GM18511 (cell line): ENCODE data around the gene SUPT16H.

Source experiments
- ATAC-seq: cut with Tn5 transposase; IDR thresholded peaks from one replicate; pipeline ENCODE4 v1.9.1; 2021; ENCODE audit warnings: mild to moderate bottlenecking, moderate library complexity; ENCODE audit not compliant: unreplicated experiment

Gene SUPT16H

DNA sequence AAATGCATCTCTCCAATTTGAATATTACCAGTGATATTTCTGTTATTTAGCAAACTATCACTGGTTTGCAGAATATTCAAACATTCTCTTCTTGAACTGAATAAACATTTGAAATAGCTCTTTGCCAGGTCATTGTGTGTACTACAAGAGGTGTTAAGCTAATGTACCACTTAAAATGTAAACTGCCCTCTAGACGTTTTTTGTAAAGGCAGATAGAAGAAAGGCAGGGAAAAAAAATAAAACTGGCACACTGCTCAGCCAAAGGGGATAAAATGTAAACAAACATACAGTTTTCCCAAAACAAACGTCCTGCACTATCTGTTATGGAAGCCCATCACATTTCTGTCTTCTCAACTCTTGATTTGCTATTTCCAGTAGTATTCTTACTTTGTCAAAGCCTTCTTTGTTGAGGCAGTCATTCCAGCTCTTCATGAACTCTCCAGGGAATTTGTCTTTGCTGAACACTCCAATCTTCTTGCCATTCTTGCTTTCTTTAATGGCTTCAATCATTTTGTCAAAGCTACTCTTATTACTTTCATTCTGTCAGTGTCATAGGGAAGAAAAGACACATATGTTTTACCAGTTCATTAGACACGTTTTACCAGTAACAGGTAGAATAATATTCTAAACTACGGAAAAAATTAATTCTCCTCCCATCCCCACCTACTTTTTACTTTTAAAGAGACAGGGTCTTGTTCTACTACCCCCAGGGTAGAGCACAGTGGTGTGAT, 13.7 kb downstream of the SUPT16H start:
- ATAC-seq: no peak

DNA sequence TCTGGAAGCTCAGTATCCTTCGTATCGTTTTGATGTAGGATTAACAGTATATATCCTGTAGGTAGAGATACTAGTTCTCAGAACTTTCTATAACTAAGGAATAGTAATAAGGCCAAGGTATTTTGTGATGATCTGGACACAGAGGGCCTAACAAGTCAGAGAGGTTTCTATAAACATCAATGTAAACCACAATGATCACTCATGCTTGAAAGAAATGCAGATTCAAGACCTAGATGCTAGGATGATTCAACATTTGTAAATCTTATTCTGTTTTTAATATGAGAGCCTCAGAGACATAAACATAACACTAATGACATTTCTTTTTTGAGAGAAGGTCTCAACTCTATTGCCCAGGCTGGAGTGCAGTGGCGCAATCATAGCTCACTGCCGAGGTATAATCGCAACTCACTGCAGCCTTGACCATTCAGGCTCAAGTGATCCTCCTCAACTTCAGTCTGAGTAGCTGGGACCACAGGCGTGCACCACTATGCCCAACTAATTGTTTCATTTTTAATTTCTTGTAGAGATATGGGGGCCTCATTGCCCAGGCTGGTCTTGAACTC, 16.2 kb downstream of the SUPT16H start:
- no peak for ATAC-seq

DNA sequence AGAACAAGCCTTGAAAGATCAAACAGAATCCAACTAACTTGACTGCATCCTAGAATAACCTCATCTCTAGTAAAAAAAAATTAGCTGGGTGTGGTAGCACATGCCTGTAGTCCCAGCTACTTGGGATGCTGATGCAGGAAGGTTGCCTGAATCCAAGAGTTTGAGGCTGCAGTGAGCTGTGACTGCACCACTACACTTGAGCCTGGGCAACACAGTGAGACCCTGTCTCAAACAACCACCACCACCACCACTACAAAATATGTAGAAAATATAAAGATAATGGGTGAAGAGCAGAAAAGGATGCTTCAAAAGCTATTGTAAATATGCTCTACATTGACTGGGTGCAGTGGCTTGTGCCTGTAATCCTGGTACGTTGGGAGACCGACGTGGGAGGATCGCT, 27.3 kb downstream of the SUPT16H start:
- no peak for ATAC-seq

DNA sequence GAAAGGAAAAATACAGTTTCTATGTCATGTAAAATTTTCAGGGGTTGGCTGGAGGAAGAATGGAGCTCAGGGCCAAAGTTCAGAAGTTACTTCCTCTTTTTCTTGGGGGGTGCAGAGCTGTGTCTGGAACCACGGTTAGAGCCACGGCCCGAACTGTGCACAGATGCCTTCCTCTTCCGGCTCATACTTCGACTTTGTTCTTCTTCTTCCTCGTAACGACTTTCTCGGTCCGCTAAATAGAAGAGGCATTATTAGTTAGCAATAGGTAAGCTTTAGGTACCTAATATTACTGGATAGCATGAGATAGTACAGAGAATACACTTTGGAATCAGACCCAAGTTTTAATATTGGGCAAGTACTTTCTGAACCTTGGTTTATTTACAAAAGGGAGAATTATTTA, 31.2 kb downstream of the SUPT16H start:
- peak; percentile 75 for ATAC-seq

DNA sequence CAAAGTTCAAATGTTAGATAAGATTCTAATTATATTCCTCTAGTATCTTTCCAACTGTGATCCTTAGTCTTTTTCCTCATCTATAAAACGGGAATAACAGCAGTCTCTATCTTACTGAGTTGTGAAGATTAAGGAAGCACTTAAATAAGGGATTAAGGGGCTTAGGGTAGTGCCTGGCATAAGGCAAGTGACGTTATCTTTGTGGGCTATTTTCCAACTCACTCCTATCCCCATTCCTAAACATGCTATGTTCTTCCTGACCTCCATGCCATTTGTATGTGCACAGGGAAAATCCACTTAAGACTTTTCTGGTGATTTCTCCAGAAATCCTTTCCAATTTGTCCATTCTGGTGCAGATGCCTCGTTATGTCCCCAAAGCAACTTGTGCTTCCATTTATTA, 33.3 kb downstream of the SUPT16H start:
- ATAC-seq: no peak

DNA sequence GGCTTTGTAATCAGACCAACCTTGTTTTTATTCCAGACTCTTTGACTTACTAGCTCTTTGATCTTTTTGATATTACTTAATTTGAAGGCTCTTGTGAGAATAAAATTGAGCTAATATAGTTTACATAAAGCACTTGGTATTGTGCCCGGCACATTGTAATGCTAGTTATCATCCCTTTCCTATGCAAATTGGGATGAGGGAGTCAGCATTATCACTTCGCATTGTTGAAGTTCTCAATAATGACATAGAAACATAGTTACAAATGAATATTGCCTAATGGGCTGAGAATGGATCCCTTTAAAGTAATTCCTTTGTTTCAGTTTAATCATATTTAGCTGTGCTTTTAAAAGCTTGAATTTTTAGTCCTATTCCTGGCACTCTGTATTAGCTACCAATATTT, 36.6 kb downstream of the SUPT16H start:
- no peak for ATAC-seq

DNA sequence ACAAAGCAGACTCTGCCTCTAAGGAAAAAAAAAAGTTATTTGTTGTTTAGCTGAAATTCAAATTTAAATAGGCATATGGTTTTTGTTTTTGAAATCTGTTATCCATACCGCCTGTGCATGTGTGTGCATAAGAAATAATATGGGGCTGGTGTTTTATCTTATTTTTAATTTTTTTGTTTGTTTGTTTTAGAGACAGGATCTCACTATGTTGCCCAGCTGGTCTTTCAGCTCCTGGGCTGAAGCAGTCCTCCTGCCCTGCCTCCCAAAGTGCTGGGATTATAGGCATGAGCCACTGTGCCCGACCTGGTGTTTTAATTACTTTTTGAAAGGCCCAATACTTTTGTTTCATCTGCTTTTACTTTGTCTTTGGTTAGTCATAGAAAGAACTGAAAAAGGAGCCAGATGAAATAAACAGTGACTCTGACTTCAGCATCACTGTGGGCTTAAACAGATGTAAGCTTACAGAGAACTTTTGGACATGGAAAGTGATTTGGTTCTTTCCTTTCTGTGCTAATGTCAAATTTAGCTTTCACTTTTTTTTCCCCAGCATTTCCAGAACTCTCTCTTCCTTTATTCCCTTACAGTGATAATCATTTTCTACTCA, 37.2 kb downstream of the SUPT16H start:
- ATAC-seq: no peak

DNA sequence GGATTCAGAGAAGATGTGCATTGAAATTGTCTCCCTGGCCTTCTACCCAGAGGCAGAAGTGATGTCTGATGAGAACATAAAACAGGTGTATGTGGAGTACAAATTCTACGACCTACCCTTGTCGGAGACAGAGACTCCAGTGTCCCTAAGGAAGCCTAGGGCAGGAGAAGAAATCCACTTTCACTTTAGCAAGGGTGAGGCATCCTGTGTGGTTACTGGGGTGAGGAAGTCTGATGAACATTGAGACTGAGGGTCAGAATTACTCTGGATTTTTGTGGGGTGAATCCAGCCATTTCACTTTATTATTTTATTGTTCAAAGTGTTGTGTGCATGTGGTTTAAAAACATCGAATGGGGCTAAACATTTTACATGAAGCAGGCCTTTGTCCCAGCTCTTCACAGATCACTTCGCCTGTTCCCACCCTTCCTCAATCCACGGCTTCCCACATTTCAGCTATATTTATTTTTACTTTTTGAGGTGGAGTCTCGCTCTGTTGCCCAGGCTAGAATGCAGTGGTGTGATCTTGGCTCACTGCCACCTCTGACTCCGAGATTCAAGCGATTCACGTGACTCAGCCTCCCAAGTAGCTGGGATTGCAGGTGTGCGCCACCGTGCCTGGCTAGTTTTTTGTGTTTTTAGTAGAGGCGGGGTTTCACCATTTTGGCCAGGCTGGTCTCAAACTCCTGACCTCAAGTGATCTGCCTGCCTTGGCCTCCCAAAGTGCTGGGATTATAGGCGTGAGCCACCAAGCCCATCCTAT, 40.6 kb downstream of the SUPT16H start:
- no peak for ATAC-seq

DNA sequence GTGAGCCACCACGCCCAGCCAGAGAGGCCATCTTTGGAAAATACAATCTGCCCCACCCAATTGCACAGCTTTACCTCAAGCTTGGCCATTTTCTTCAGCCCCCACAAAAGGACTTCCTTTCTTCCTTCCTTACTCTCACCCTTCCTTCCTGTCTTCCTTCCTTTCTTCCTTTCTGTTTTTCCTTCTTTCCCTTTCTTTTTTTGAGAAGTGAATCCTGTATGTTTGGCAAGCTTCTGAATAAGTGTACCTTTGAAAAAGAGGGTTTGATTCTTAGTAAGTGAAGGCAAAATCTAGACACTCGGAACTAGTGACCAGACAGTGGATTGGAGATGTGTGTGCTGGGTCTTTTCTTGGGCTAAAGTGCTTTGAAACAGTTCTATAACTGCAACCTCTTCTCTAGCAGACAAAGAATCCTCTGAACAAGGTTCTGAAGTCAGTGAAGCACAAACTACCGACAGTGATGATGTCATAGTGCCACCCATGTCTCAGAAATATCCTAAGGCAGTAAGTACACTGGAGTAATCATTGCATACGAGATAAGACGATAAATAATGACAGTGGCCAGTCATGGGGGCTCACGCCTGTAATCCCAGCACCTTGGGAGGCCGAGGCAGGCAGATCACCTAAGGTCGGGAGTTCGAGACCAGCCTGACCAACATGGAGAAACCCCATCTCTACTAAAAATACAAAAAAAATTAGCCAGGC, 49.5 kb downstream of the SUPT16H start:
- no peak for ATAC-seq

DNA sequence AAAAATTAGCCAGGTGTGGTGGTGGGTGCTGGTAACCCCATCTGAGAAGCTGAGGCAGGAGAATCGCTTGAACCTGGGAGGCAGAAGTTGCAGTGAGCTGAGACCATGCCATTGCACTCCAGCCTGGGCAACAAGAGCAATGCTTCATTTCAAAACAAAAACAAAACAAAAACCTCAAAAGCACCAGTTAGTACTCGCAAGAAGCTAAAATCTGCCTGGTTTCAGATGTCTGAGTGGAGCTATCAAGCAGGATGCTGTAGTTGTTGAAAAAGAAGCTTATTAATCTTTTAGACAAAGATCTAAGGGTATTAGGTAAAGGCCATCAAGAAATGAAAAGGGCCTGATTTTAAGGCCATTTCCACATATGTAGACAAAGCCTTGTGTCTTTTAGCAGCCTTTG, 50.9 kb downstream of the SUPT16H start:
- no peak for ATAC-seq

DNA sequence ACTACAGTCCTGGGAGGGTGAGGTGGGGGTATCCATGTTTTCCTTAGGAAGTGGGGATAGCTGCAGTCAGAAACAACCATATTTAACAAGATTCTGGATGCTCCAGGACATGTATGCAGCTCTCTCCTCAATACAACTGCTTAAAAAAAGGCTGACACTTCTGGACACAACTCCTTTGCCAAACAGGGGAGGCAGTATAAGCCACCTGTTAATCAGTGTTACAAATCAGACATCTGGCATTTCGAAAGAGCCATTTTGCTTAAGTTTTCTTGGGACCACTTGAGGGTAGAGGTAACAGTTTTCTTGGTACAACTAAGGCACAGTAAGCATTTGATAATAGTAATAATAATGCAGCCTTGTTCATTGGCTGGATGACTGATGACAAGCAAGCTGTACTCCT, 56.8 kb downstream of the SUPT16H start:
- no peak for ATAC-seq

DNA sequence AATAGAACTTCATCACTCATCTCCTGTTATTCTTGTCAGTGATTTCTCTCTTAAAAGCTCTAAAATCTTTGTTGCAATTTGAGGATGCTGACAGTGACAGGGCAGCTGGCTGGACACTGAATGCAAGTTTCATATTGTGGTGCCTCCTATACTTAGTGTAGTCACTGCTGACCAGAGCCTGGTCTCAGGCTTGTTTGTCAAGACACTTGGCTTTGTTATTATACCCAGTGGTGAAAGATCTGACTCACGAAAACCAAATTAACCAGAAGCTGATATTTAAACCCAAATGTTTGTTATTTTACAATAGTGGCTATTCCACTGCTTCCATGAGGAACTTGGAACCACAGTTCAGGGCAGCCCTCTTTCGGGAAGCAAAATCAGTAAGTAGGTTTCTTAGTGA, 61.1 kb downstream of the SUPT16H start:
- ATAC-seq: no peak

DNA sequence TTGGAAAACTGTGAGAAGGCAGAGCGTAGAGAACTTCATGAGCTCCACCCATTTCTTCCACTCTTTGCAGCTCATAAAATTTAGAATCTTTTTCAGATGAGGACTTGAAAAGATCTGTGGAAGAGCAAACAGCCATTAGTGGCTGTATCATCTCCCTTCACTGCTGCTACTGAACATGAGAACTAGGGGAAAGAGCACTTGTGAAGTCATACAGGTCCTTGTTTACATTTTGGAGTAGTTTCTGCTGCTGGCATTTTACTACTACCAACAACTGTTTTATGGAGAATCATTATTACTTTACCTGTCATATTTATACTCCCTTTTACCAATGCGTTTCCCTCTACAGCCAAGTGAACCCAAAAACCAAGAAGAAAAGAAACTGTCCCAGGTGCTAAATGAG, 62.9 kb downstream of the SUPT16H start:
- no peak for ATAC-seq

DNA sequence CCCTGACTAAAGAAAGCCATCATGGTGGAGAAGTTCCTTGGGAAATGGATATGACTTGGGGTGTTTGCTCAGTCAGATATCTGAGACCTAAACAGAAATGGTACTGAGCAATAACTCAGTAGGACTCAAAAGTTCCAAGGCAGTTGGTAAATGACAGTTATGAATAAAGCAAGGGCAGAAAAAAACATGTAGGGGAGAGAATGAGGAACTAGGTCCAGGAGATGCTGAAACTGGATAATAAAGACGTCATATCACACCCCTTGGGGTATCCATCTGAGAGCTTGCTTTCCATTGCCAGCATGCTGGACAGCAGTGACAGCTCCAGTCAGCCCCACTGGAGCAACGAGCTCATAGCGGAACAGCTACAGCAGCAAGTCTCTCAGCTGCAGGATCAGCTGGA, 66.4 kb downstream of the SUPT16H start:
- ATAC-seq: peak; percentile 63

DNA sequence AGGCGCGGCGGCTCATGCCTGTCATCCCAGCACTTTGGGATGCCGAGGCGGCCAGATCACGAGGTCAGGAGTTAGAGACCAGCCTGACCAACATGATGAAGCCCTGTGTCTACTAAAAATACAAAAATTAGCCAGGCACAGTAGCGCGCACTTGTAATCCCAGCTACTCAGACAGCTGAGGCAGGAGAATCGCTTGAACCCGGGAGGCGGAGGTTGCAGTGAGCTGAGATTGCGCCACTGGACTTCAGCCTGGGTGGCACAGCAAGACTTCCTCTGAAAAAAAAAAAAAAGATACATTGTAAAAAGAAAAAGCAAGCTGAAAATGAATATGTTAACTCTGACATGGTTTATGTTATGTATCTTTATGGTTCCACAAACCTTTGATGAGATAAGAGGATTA, 70.3 kb downstream of the SUPT16H start:
- no peak for ATAC-seq

DNA sequence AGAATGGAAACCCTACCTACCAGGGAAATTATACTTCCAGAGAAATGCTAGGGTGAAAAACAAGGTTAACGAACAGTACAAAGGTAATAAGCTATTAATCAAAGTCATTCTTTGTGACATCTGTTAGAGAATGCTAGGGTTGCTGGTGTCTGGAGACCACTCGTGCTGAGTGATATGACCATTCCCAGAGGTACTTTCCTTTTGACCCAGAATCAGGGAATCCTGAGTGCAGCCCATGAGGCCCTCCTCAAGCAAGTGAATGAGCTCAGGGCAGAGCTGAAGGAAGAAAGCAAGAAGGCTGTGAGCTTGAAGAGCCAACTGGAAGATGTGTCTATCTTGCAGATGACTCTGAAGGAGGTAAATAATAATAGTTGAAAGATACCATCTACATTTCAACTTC, 72.2 kb downstream of the SUPT16H start:
- ATAC-seq: no peak

DNA sequence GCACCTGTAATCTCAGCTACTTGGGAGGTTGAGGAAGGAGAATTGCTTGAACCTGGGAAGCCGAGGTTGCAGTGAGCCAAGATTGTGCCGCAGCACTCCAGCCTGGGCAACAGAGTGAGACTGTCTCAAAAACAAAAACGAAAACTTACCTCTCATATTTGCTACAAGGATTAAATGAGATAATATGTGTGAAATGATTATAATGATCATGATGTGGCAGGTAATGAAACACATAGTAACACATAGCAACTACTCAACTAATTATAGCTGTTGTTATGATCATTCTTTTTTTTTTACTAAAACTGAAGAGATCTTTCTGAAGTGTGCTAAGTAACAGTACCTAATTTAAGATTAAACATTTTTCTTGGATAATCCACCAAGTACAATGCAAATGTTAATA, 73.9 kb downstream of the SUPT16H start:
- no peak for ATAC-seq

DNA sequence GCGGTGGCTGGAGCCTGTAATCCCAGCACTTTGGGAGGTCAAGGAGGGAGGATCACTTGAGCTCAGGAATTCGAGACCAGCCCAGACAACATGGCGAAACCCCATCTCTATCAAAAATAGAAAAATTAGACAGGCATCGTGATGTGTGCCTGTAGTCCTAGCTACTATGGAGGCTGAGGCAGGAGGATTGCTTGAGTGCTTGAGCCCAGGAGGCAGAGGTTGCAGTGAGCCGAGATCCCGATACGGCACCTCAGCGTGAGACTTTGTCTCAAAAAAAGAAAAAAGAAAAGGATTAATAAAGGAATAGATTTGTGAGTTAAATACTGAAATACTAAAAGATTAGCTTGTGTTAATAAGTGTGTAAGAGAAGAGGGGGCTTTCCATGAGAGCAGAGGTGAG, 74.6 kb downstream of the SUPT16H start:
- no peak for ATAC-seq

DNA sequence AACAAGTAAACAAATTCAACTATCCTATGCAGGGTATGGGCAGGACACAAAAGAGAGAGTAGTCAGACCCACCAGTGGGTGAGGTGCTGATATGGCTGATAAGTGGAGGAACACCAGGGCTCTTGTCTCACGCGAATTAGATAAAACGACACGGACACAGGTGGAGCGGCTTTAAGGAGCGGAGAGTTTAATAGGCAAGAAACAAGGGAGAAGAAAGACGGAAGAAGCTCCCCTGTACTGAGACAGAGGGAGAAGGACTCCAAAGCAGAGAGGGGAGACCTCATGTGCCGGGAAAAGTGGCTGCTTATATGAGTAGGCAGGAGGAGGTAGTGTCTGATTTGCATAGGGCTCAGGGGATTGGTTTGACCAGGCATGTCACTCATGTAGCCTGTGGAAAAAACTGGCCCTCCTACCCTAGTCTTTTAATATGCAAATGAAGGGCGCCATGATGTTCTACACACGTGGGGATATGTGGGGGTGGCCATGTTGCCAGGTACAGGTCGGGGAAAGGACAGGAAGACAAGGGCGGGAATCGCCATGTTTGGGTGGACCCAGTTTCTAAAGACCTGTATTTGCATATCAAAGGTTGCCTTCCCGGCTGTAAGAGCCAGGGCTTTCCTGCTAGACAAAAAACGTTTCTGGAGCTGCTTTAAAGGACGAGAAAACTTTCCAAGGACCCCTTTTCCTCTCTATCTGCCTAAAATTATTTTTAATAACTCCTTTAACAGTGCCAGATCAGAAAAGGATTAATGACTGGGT, 75.2 kb downstream of the SUPT16H start:
- peak; percentile 88 for ATAC-seq

DNA sequence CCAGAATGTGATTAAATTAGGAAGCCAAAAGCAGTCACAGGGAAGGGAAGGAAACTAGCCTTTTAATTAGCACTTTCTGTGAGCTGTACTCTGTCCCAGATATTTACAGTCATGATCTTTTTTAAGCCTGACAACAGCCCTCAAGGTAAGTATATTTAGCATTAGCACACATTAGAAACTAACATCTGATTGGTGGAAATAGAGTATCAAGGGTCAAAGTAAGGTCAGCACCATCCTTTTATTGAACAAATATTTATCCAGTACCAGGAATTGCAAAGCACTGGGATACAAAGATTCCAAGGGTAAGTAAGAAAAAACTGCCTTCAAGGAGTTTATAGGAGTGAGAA, 75.7 kb downstream of the SUPT16H start:
- ATAC-seq: peak; percentile 41

DNA sequence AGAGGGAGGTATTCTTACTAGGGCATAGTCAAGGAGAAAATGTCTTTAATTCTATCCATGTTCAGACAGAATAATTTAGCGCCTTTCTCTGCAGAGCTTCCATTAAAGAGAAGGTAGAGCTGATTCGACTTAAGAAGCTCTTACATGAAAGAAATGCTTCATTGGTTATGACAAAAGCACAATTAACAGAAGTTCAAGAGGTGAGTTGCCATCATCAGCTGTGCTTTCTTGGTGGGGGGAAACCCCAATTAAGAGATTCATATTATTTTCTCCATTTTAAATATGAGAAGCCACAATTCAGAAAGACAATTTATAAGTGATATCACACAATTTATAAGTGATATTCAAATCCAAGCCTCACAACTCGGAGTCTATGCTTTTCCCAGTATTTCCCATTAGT, 76.2 kb downstream of the SUPT16H start:
- no peak for ATAC-seq
